PFSK-1 (cell line): Measurements from ENCODE around the gene ADGRA1.

Source experiments
- POLR2AphosphoS5 ChIP-seq: IDR thresholded peaks from 2 replicates; pipeline ENCODE4 v1.6.1; 2012; ENCODE audit warnings: low read depth, mild to moderate bottlenecking, control low read depth, low read length, moderate library complexity
- REST ChIP-seq, 2 experiments: IDR thresholded peaks; 2 replicates each; pipeline versions ENCODE4 v1.6.1 to v1.8.0; 2011 to 2012; ENCODE audit warnings: low read depth in 2 of 2, low read length in 2 of 2, control low read depth in 1 of 2, inconsistent platforms in 1 of 2, mild to moderate bottlenecking in 1 of 2, moderate library complexity in 1 of 2; ENCODE audit not compliant: insufficient read depth in 1 of 2
- SIN3A ChIP-seq: IDR thresholded peaks from 2 replicates; pipeline ENCODE4 v1.6.1; 2012; ENCODE audit warnings: mild to moderate bottlenecking, low read length, moderate library complexity, borderline replicate concordance; ENCODE audit not compliant: insufficient read depth
- TAF1 ChIP-seq: IDR thresholded peaks from 2 replicates; pipeline ENCODE4 v1.6.1; 2012; ENCODE audit warnings: low read length, control low read depth, borderline replicate concordance; ENCODE audit not compliant: insufficient read depth

- TF ChIP-seq SIN3A (no peak), REST (IDR thresholded peaks at IDR 0.05; ENCODE audit: insufficient read depth in 1 of 2, low read depth in 2 of 2, low read length in 2 of 2) (no peak), TAF1 (no peak), POLR2AphosphoS5 (no peak)
Observed at GRCh38 chr10:133062085-133062484, 25.6 kb upstream of the ADGRA1 start.
